ENCODE data around the gene TARBP1.

- TF ChIP-seq CTCF (conservative IDR thresholded peaks at IDR 0.05) (no peak), EZH2 (IDR thresholded peaks at IDR 0.05; ENCODE audit: low read depth) (no peak)
Observed at GRCh38 chr1:234507626-234508387, 28.8 kb upstream of the TARBP1 start.

Measured in PC-9 (cell line).